ENCODE measurements around the gene NUP43.
"Not testable (repeated sequence)": the region's sequence is repeated elsewhere in the genome, so short reads cannot be mapped to it uniquely, and the experiment has no call there.

NUP43 gene

DNA sequence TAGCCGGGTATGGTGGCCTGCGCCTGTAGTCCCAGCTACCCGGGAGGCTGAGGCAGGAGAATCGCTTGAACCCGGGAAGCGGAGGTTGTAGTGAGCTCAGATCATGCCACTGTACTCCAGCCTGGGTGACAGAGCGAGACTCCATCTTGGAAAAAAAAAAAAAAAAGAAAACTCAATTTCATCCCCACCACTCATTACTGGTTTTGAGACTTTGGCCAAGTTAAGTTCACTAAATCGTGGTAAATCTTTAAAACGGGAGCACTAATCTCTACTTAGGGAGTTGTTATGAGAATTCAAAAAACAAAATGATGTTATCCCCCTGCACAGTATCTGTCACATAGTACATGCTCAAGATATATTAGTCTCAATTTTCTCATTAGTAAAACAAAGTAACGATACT is 1.1 kb downstream of the NUP43 start:
- not testable (repeated sequence) for DNase-seq

GRCh38 chr6:149734915-149735314 is 11.4 kb downstream of the NUP43 start:
- DNase-seq = no peak

- no peak for DNase-seq
These were observed 13.1 kb downstream of the NUP43 start for GRCh38 chr6:149733089-149733720.

- no peak for DNase-seq
These were observed 16.5 kb downstream of the NUP43 start for GRCh38 chr6:149729824-149730223.

DNA sequence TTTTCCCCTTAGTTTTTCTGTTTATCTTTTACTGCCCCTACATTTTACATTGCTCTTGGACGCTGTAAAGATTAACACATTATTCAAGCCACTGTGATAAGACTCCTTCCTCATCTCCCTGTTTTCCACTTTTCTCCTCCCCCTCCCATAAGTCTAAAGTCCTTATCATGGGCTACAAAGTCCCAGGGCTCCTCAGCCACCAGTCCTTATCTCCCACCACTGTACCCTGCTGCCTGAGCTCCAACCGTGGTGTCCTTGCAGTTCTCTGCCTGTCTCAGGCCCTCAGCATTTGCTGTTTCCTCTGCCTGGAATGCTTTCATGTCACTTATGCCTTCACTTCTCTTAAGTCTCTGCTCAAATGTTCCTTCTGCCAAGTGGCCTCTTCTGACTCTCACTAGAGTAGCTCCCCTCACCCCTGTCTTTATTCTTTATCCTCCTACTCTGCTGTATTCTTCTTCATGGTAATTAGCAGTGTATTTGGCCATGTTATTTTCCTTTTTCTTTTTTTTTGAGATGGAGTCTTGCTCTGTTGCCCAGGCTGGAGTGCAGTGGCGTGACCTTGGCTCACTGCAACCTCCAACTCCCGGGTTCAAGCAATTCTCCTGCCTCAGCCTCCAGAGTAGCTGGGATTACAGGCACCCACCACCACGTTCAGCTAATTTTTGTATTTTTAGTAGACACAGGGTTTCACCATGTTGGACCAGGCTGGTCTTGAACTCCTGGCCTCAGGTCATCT is 17.7 kb downstream of the NUP43 start:
- DNase-seq = no peak

- DNase-seq = no peak
These were observed 18.4 kb downstream of the NUP43 start for GRCh38 chr6:149727793-149728498.

- DNase-seq = no peak
These were observed 20.5 kb downstream of the NUP43 start for GRCh38 chr6:149725785-149726184.

DNA sequence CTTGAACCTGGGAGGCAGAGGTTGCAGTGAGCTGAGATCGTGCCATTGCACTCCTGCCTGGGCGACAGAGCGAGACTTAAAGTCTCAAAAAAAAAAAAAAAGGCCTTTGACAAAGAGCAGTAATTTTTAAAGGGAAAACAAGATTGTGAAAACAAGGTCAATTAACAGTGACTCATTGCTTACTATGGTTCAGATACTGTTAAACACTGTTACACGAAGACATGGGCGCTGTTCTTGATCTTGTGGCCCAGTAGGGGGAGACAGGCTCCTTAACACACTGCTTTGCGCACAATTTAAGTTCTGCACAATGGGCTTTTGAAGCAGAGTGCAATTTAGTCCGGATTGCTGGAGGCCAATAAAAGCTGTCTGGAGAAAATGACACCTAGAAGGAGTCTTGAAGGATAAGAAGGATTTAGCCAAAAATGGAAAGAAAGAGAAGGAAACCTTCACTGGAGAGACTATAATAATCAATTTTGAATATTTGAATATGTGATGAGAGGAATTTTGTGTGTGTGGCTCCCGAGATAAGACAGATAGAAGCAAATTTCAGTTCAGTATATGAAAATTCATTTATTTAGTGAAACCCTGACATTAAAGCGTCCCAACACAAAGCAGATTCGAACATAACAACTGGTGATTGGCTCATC is 22.4 kb downstream of the NUP43 start:
- peak; percentile 73 for DNase-seq

GRCh38 chr6:149723262-149723661 is 23.1 kb downstream of the NUP43 start:
- no peak for DNase-seq

- DNase-seq = no peak
These were observed 26.8 kb downstream of the NUP43 start for GRCh38 chr6:149719531-149719930.

- peak; percentile 89 for DNase-seq
These were observed 28.5 kb downstream of the NUP43 start, which contains the start of gene LATS1 for GRCh38 chr6:149717588-149718458. Gene LATS1 (minus strand): TSS chr6:149718101. CDS start chr6:149702126, 15,975 bp downstream.

DNA sequence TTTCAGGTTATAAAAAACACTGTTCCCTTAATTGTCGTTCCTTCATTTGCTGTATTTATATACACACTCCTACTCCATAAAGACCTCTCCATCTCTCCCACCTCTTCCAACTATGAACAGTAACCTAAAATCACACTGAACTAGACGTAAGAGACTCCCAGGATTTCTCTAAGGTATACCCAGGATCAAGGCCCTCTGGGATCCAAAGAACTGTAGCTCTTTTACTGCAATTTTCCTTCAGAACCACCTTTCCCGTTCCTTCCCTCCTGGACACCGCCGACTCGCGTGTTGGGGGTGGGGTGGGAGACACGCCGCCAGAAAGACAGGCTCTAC is 29.1 kb downstream of the NUP43 start:
- DNase-seq = no peak

- DNase-seq = no peak
These were observed 30.0 kb downstream of the NUP43 start for GRCh38 chr6:149716181-149716963.

GRCh38 chr6:149714442-149714841 is 31.9 kb downstream of the NUP43 start:
- no peak for DNase-seq

DNA sequence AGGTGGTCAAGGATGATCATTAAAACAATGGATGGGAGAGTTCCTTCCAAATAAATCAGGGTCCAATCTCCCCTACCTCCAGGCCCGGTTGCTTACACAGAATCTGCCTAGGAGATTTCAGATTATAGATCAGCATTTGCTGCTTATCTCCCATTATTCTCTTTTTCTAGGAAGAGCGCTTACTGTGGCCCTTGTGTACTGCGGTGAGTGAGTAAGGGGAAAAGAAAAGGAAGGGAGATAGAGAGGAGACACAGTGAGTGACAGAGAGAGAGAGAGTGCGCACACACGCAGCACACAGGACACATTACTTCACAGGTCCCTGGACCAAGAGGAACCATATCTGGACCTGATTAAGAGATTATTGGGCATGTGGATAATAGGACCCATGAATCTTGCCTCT is 34.6 kb downstream of the NUP43 start:
- no peak for DNase-seq

DNA sequence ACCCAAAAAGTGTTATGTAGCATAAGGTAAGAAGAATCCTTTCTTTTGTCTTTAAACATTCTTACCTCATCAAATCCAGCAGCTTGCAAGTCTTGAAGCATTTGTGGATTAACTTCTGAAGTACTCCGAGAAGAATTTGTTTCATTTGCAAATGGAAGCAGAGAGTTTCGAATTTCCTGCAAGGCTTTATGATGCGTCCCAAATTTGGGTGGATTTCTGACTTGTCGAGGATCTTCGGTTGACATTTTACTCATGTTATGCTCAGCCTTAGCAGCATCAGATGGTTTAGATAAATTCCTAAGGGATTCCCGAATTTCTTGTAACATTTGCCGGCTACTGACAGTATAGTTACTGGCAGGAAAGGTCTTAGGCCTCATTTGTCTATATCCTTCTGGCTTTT is 44.6 kb downstream of the NUP43 start:
- DNase-seq = no peak

GRCh38 chr6:149699150-149699549 is 47.2 kb downstream of the NUP43 start:
- DNase-seq = no peak

DNA sequence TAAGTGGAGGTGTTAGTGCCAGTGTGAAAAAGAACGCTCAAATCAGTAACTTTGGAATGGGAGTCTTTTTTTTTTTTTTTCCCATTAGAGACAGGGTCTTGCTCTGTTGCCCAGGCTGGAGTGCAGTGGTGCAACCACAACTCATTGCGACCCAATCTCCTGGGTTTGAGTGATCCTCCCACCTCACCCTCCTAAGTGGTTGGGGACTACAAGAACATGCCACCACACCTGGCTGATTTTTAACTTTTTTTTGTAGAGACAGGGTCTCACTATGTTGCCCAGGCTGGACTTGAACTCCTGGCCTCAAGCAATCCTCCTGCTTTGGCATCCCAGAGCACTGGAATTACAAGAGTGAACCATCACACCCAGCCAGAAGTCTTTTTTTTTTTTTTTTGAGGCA is 48.2 kb downstream of the NUP43 start:
- DNase-seq = no peak

DNA sequence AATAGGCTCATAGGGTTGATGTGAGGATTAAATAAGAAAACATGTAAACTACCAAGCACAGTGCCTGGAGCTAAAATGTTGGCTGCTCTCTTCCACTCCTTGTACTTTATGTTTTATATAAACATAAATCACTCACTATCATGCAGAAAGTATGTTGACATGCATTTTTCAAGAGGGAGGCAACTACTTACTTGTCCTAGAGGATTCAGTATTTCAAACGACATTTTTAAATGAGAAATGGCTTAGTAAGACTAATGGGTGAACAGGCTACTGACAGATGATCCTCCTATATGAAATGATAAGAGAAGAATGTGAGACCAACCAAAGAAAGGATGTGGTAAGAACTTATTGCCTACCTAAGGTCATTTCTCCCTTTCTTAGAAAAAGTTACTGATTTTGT is 49.4 kb downstream of the NUP43 start:
- DNase-seq = no peak

DNA sequence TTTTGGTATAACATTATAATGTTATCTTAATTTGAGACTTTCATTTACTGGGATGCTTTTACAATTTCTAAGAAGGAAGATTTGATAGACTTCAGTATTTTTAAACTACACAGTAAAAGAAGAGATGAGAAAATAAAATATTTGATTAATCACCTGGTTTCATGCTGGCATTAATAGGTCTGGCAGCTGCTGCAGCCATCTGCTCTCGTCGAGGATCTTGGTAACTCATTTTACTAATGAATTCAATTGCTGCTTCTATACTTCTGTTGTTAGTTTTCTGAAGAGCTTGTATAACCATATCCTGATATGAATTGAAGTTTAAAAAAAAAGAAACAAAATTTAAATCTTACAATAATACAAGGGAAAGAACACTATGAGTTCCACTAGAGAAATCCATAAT is 51.4 kb downstream of the NUP43 start:
- no peak for DNase-seq

DNA sequence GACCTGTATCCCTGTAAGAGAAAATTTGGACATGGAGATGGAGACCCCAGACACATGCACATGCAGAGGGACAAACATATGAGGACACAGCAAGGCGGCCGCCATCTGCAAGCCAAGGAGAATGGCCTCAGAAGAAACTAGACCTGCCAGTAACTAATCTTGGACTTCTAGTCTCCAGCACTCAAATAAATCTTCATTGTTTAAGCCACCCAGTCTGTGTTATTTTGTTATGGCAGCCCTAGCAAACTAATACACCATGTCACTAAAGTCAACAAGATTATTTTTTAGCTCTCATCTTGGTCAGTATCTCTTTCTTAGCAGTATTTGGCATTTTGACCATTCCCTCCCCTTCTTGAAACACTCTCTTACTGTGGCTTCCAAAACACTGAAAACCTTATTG is 55.1 kb downstream of the NUP43 start:
- DNase-seq = no peak

DNA sequence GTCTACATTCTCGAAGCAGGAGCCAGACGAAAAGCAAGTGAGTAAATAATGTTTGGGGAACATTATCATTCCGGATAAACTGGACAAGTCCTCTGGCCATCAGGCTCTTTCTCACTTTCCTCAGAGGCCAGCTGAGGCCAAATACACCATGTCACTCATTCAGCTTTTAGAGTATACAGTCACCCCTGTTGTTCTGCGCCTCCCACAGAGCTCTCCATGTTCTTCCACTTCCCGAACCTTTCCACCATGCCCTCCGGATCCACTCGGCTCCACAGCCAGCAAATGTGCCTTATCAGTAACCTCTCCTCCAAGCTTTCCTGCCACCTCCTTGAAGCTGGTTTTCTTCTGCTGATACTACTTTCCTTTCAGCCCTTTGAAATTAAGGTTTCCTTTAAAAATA is 60.1 kb downstream of the NUP43 start:
- no peak for DNase-seq

All from DMS53 (cell line).